Stimulated activated CD8-positive, alpha-beta memory T cell treated with anti-CD3 and anti-CD28 coated beads, Interleukin-15, amount 100 ng/mL, for 4 hours (primary cell): ENCODE results near the gene GNAL.
"Not testable (repeated sequence)": the region's sequence is repeated elsewhere in the genome, so short reads cannot be mapped to it uniquely, and the experiment has no call there.

Experiments used
- DNase-seq, 2 donors: peaks; one replicate each; pipeline ENCODE4 v3.0.0-alpha.2; 2020; ENCODE audit warnings: low read depth in 2 of 2

GNAL gene

GRCh38 chr18:11849279-11849678 is 160.2 kb downstream of the GNAL start:
- no peak for DNase-seq

GRCh38 chr18:11849841-11850634 is 161.0 kb downstream of the GNAL start:
- peak; percentile 24 to 35 for DNase-seq

GRCh38 chr18:11850821-11851145 is 161.7 kb downstream of the GNAL start:
- no peak for DNase-seq

- peak; percentile 92 to 93 for DNase-seq
Measured at GRCh38 chr18:11851146-11851805, 162.2 kb downstream of the GNAL start, which contains the start of gene CHMP1B. Gene CHMP1B (plus strand): TSS chr18:11851413. CDS start chr18:11851512, 99 bp downstream.

- DNase-seq: peak; percentile 4 to 12
Measured at GRCh38 chr18:11851806-11852337, 162.8 kb downstream of the GNAL start.

GRCh38 chr18:11854554-11854953 is 165.5 kb downstream of the GNAL start:
- not testable (repeated sequence) for DNase-seq

- DNase-seq: no peak
Measured at GRCh38 chr18:11857177-11857887, 168.3 kb downstream of the GNAL start.

GRCh38 chr18:11859282-11859830 is 170.3 kb downstream of the GNAL start:
- DNase-seq: no peak

- DNase-seq: no peak
Measured at GRCh38 chr18:11859903-11860407, 170.9 kb downstream of the GNAL start.

GRCh38 chr18:11860594-11861450 is 171.8 kb downstream of the GNAL start:
- no peak for DNase-seq

GRCh38 chr18:11861583-11862288 is 172.7 kb downstream of the GNAL start:
- no peak for DNase-seq

GRCh38 chr18:11862468-11863137 is 173.5 kb downstream of the GNAL start:
- DNase-seq: no peak

GRCh38 chr18:11864471-11864870 is 175.4 kb downstream of the GNAL start:
- DNase-seq: no peak

- no peak for DNase-seq
Measured at GRCh38 chr18:11865071-11865470, 176.0 kb downstream of the GNAL start.

GRCh38 chr18:11866329-11866728 is 177.3 kb downstream of the GNAL start:
- no peak for DNase-seq

- DNase-seq: no peak
Measured at GRCh38 chr18:11866764-11867163, 177.7 kb downstream of the GNAL start.

- DNase-seq: no peak
Measured at GRCh38 chr18:11868230-11868629, 179.2 kb downstream of the GNAL start.

- DNase-seq: no peak
Measured at GRCh38 chr18:11871501-11871900, 182.4 kb downstream of the GNAL start.

- no peak for DNase-seq
Measured at GRCh38 chr18:11872479-11873136, 183.5 kb downstream of the GNAL start.
